ENCODE data around the gene ASAP2. TPM values are rescaled to one million over a fixed set of nuclear protein-coding genes. Genes with fewer than 3 reads are reported as not detected.

Gene ASAP2
- total and polyA plus RNA-seq, 2 donors (not counting 1 experiment from before 2014, with no cell fraction given), result 0.04 TPM; not detected in 1

DNA sequence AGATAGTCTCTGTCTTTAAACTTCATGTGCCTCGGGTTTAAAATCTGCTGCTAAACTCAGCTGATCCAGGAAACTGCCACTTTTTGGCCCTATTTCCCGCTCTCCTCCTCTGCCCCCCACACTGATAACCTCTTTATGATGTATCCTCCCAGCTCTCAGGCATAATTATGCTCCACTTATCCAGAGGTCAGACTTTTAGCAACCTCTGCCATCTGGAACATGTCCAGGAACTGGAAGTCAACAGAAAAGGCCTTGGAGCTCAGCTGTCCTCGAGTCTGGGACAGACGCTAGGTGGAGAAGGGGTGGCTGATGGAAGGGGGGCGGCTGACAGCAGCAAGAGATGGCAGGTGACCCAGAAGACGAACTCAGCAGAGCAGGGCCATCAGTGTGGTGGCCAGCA lies 41.2 kb downstream of the ASAP2 start:
- Mint-ChIP-seq H3K27me3 (peaks cover 9% of the 10 kb centered on the region), H3K9me3 (ENCODE audit: insufficient read depth) (no peaks in the 10 kb centered on the region), H3K4me1 (no peaks in the 10 kb centered on the region), H3K27ac (no peak overlapping the region), H3K4me3 (no peak overlapping the region)
- ChIA-PET CTCF (no interaction called here), POLR2A (no interaction called here)
- TF ChIP-seq, protein P1, sequence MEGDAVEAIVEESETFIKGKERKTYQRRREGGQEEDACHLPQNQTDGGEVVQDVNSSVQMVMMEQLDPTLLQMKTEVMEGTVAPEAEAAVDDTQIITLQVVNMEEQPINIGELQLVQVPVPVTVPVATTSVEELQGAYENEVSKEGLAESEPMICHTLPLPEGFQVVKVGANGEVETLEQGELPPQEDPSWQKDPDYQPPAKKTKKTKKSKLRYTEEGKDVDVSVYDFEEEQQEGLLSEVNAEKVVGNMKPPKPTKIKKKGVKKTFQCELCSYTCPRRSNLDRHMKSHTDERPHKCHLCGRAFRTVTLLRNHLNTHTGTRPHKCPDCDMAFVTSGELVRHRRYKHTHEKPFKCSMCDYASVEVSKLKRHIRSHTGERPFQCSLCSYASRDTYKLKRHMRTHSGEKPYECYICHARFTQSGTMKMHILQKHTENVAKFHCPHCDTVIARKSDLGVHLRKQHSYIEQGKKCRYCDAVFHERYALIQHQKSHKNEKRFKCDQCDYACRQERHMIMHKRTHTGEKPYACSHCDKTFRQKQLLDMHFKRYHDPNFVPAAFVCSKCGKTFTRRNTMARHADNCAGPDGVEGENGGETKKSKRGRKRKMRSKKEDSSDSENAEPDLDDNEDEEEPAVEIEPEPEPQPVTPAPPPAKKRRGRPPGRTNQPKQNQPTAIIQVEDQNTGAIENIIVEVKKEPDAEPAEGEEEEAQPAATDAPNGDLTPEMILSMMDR (IDR thresholded peaks at IDR 0.05), result no peak
- no peak for TF ChIP-seq EZH2 (IDR thresholded peaks at IDR 0.05; ENCODE audit: borderline replicate concordance, insufficient read depth, low read depth, low read length, poor library complexity, severe bottlenecking)
- ATAC-seq (ENCODE audit: low read depth), result no peak
- Histone ChIP-seq H3K4me2 (replicated peaks; ENCODE audit: low read depth, low read length, poor library complexity, severe bottlenecking) (no peak overlapping the region), H3K27ac (ENCODE audit: low read length in 2 of 2) (no peak overlapping the region), H3K4me1 (ENCODE audit: control insufficient read depth in 2 of 2, insufficient read depth in 2 of 2, low read length in 2 of 2) (no peaks in the 10 kb centered on the region), H3K9ac (ENCODE audit: low read length) (no peak overlapping the region), H3K4me3 (ENCODE audit: control extremely low read depth in 1 of 5, extremely low read depth in 1 of 5, insufficient read depth in 1 of 5, low read depth in 2 of 5, low read length in 4 of 5) (no peak overlapping the region), H2AFZ (ENCODE audit: insufficient read depth, low read depth, low read length, poor library complexity, severe bottlenecking) (no peak overlapping the region), H3K27me3 (replicated peaks in 1 of 4; ENCODE audit: control extremely low read depth in 1 of 4, control insufficient read depth in 3 of 4, insufficient read depth in 4 of 4, low read length in 3 of 4) (peaks cover 0 to 2% (median 0%) of the 10 kb centered on the region in 4 experiments), H3K9me3 (ENCODE audit: control extremely low read depth in 1 of 3, control insufficient read depth in 2 of 3, insufficient read depth in 1 of 3, low read length in 2 of 3) (no peaks in the 10 kb centered on the region), H4K20me1 (ENCODE audit: control insufficient read depth, insufficient read depth, low read length, poor library complexity, severe bottlenecking) (no peaks in the 10 kb centered on the region), H3K36me3 (replicated peaks in 1 of 2; ENCODE audit: control extremely low read depth in 1 of 2, control insufficient read depth in 1 of 2, extremely low read depth in 1 of 2, insufficient read depth in 2 of 2, low read length in 1 of 2) (no peaks in the 10 kb centered on the region), H3K79me2 (ENCODE audit: control insufficient read depth, insufficient read depth, low read length) (no peaks in the 10 kb centered on the region)
- whole genome bisulfite sequencing (ENCODE audit: insufficient coverage), result 92% methylated on average over 6 of the region's 6 CpGs
- DNase-seq, result no peak
- intact Hi-C loops (cut with micrococcal nuclease), result no loop called here

DNA sequence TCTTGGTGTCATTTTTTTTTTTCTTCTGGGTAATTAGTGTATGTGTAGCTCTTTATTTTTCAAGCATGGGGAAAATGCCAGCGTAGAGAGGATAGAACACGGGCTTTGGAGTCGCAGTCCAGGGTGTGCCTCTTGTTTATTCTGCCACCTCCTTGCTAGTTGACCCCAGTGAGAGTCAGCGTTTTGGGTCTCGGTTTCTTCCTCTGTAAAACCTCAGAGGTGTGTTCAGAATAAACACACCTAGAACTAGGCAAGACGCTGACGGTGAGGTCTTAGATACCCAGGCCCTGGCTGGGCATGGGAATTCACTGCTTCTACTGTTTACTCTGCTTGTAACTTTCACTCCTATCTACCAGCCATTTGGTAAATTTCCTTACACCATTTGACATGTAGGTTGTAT lies 41.8 kb downstream of the ASAP2 start:
- Mint-ChIP-seq H3K27ac (no peak overlapping the region), H3K4me1 (no peaks in the 10 kb centered on the region), H3K4me3 (no peak overlapping the region), H3K27me3 (peaks cover 9% of the 10 kb centered on the region), H3K9me3 (ENCODE audit: insufficient read depth) (no peaks in the 10 kb centered on the region)
- H3K4me2 ChIP-seq (replicated peaks; ENCODE audit: low read depth, low read length, poor library complexity, severe bottlenecking), result no peak overlapping the region
- no peak for DNase-seq
- no peaks in the 10 kb centered on the region for H3K4me1 ChIP-seq (ENCODE audit: control insufficient read depth in 2 of 2, insufficient read depth in 2 of 2, low read length in 2 of 2)
- no peak for TF ChIP-seq EZH2 (IDR thresholded peaks at IDR 0.05; ENCODE audit: borderline replicate concordance, insufficient read depth, low read depth, low read length, poor library complexity, severe bottlenecking)
- TF ChIP-seq, protein P1 (IDR thresholded peaks at IDR 0.05), result no peak
- no peaks in the 10 kb centered on the region for H3K36me3 ChIP-seq (replicated peaks in 1 of 2; ENCODE audit: control extremely low read depth in 1 of 2, control insufficient read depth in 1 of 2, extremely low read depth in 1 of 2, insufficient read depth in 2 of 2, low read length in 1 of 2)
- intact Hi-C loops (cut with micrococcal nuclease), result no loop called here
- H3K79me2 ChIP-seq (ENCODE audit: control insufficient read depth, insufficient read depth, low read length), result no peaks in the 10 kb centered on the region
- ChIA-PET POLR2A (no interaction called here), CTCF (no interaction called here)
- no peak overlapping the region for H3K27ac ChIP-seq (ENCODE audit: low read length in 2 of 2)
- H3K9ac ChIP-seq (ENCODE audit: low read length), result no peak overlapping the region
- no peak overlapping the region for H3K4me3 ChIP-seq (ENCODE audit: control extremely low read depth in 1 of 5, extremely low read depth in 1 of 5, insufficient read depth in 1 of 5, low read depth in 2 of 5, low read length in 4 of 5)
- H4K20me1 ChIP-seq (ENCODE audit: control insufficient read depth, insufficient read depth, low read length, poor library complexity, severe bottlenecking), result no peaks in the 10 kb centered on the region
- no peak overlapping the region for H2AFZ ChIP-seq (ENCODE audit: insufficient read depth, low read depth, low read length, poor library complexity, severe bottlenecking)
- H3K27me3 ChIP-seq (replicated peaks in 1 of 4; ENCODE audit: control extremely low read depth in 1 of 4, control insufficient read depth in 3 of 4, insufficient read depth in 4 of 4, low read length in 3 of 4), result peaks cover 0 to 2% (median 0%) of the 10 kb centered on the region in 4 experiments
- 96% methylated on average over 7 of the region's 7 CpGs for WGBS (ENCODE audit: insufficient coverage)
- no peaks in the 10 kb centered on the region for H3K9me3 ChIP-seq (ENCODE audit: control extremely low read depth in 1 of 3, control insufficient read depth in 2 of 3, insufficient read depth in 1 of 3, low read length in 2 of 3)
- ATAC-seq (ENCODE audit: low read depth), result no peak
